ENCODE data around the gene SPRY1.

GRCh38 chr4:123402121-123402465 is 5.5 kb downstream of the SPRY1 start:
- no peak for TF ChIP-seq CEBPB (IDR thresholded peaks at IDR 0.05; ENCODE audit: low read depth)
- TF ChIP-seq SP1 (IDR thresholded peaks at IDR 0.05; ENCODE audit: low read depth) = no peak
- TF ChIP-seq CTCF (IDR thresholded peaks at IDR 0.05 in 2 of 3, conservative IDR thresholded peaks at IDR 0.05 in 1 of 3; ENCODE audit: borderline replicate concordance in 1 of 3, insufficient read depth in 1 of 3, low read depth in 2 of 3, low read length in 2 of 3) = no peak
- no peak for TF ChIP-seq POLR2AphosphoS5 (IDR thresholded peaks at IDR 0.05; ENCODE audit: low read depth, low read length)
- no peak for TF ChIP-seq POLR2A (IDR thresholded peaks at IDR 0.05; ENCODE audit: borderline replicate concordance, extremely low read depth, insufficient read depth, insufficient read length)
- TF ChIP-seq ZNF274 (IDR thresholded peaks at IDR 0.05; ENCODE audit: low read depth, low read length) = no peak
- no peak for TF ChIP-seq REST (IDR thresholded peaks at IDR 0.05; ENCODE audit: low read depth)
